ENCODE data around the gene SLC41A3.

GRCh38 chr3:126121074-126121473, 37.1 kb upstream of the SLC41A3 start:
- TF ChIP-seq CTCF (IDR thresholded peaks at IDR 0.05; ENCODE audit: low read depth, low read length, poor library complexity, severe bottlenecking) (no peak), EZH2phosphoT487 (IDR thresholded peaks at IDR 0.05; ENCODE audit: borderline replicate concordance, low read length) (no peak)

All from DOHH2 (cell line).